GM12891 (cell line): Measurements from ENCODE around the gene P3H3.

ENCODE experiments used
- DNase-seq: peaks from one replicate; pipeline ENCODE4 v3.0.0; 2011; ENCODE audit warnings: low spot score; ENCODE audit not compliant: insufficient read length
- FAIRE-seq: peaks from 2 replicates; lab custom pipeline; 2011; peaks lifted over from hg19 to GRCh38; lab: Jason Lieb, UNC
- PAX5 ChIP-seq: IDR thresholded peaks from 2 replicates; pipeline ENCODE4 v1.6.1; 2011; ENCODE audit warnings: low read length, moderate library complexity, mild to moderate bottlenecking; ENCODE audit not compliant: insufficient read depth, severe bottlenecking
- POLR2A ChIP-seq: IDR thresholded peaks from 2 replicates; pipeline ENCODE4 v1.6.1; 2011; ENCODE audit warnings: low read depth, low read length, control low read depth
- POLR2AphosphoS5 ChIP-seq: IDR thresholded peaks from 2 replicates; pipeline ENCODE4 v1.6.1; 2011; ENCODE audit warnings: low read depth, low read length, control low read depth
- POU2F2 ChIP-seq: IDR thresholded peaks from 2 replicates; pipeline ENCODE4 v1.6.1; 2011; ENCODE audit warnings: low read depth, mild to moderate bottlenecking, control low read depth, low read length, moderate library complexity
- SPI1 ChIP-seq: IDR thresholded peaks from 2 replicates; pipeline ENCODE4 v1.6.1; 2011; ENCODE audit warnings: low read depth, low read length, control low read depth
- TAF1 ChIP-seq: IDR thresholded peaks from 2 replicates; pipeline ENCODE4 v1.6.1; 2011; ENCODE audit warnings: low read depth, low read length, control low read depth

Gene P3H3

DNA sequence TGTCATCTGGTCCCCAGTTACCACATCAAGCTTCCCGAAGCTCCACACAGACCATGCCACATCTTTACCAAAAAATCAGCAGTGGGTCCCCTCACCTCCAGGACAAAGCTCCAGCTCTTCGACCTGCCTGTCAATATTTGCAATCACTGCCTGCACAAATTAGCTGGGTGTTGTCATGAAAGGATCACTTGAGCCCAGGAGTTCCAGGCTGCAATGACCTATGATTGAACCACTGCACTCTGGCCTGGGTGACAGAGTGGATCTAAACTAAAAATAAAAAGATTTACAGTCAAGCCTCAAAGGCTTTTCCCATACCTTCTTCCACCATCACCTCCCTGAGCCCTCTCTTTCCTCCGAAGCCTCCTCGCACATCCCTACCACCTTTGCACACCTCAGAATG lies 31.6 kb upstream of the P3H3 start:
- FAIRE-seq (no peak), DNase-seq (no peak)
- TF ChIP-seq SPI1: no peak
- TF ChIP-seq PAX5: no peak
- no peak for TF ChIP-seq POLR2A
- no peak for TF ChIP-seq POU2F2
- no peak for TF ChIP-seq TAF1
- TF ChIP-seq POLR2AphosphoS5: no peak

DNA sequence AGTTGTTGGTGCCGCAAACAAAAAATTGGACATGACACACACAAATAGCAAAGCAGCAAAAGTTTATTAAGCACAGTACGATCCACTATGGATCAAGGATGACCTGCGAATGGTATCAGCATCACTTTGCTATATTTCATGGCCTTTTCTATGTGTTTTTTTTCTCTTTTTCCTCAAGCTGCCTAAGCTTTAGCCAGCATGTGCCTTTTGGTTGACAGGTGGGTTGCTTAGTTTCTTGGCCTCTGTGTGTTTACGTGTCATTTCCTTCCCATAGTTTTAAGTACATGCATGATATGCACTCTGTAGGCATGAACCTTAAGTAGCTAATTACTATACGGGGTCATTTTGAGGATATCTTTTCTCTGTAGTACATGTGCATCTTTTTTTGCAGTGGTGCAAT lies 29.1 kb upstream of the P3H3 start:
- FAIRE-seq (no peak), DNase-seq (no peak)
- TF ChIP-seq POU2F2 (no peak), TAF1 (no peak), POLR2A (no peak)

DNA sequence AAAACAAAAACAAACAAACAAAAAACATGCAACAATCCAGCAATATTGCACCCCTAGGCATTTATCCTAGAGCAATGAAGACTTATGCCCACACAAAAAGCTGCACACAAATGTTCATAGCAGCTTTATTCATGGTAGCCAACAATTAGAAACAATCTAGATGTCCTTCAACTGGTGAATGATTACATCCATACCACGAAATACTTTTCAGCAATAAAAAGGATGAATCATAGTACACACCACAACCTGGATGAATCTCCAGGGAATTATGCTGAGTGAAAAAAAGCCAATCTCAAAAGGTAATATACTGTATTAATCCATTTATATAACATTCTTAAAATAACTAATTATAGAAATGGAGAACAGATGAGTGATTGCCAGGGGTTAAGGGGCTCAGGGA lies 21.0 kb upstream of the P3H3 start:
- FAIRE-seq (no peak), DNase-seq (no peak)
- TF ChIP-seq POU2F2: no peak
- TF ChIP-seq POLR2A: no peak
- TF ChIP-seq POLR2AphosphoS5: no peak
- no peak for TF ChIP-seq TAF1
- TF ChIP-seq SPI1: no peak
- TF ChIP-seq PAX5: no peak

GRCh38 chr12:6809056-6809455 lies 19.2 kb upstream of the P3H3 start:
- TF ChIP-seq TAF1: no peak
- TF ChIP-seq POLR2AphosphoS5: no peak
- TF ChIP-seq SPI1: no peak
- no peak for TF ChIP-seq POU2F2
- no peak for TF ChIP-seq POLR2A
- TF ChIP-seq PAX5: no peak
- DNase-seq: no peak
- no peak for FAIRE-seq

DNA sequence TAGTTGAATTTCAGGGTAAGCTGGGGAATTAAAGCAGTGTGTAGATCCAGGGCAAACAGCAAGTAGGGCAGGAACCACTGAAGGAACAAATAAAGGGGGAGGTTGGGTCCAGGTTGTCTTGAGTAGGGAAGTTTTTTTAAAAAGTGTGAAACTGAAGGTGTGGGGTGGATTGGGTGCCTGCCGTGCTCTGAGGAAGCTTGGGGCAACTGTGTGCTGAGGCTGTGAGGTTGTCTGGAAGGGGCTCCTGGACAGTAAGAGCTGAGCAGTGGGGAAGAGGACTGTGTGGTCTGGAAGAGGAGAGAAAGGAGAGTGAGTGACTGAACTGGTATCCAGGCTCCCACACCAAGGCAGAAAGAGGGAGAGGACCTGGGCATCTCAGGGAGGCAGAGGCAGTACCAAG lies 17.4 kb upstream of the P3H3 start:
- TF ChIP-seq TAF1: no peak
- no peak for TF ChIP-seq POU2F2
- TF ChIP-seq POLR2A: no peak
- no peak for TF ChIP-seq SPI1
- no peak for DNase-seq
- FAIRE-seq: no peak

DNA sequence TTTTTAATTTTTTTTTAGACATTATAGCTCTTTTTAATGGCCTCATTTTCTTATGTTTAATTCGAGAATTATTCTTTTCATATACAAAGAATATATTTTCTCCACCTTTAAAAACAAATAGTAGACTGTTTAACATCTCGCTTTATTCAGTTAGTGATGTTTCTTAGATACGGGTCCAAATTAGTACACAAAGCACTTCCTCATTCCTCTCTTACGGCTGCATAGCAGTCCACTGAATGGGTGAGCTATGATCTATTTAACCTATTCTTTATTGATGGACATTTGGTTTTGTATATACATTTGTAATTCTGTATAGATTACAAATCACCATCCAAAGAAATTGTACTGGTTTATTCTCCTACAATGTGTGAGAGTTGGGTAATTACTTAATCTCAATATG lies 14.8 kb upstream of the P3H3 start:
- TF ChIP-seq POLR2AphosphoS5 (no peak), SPI1 (peak; percentile 66)
- FAIRE-seq (no peak), DNase-seq (no peak)

DNA sequence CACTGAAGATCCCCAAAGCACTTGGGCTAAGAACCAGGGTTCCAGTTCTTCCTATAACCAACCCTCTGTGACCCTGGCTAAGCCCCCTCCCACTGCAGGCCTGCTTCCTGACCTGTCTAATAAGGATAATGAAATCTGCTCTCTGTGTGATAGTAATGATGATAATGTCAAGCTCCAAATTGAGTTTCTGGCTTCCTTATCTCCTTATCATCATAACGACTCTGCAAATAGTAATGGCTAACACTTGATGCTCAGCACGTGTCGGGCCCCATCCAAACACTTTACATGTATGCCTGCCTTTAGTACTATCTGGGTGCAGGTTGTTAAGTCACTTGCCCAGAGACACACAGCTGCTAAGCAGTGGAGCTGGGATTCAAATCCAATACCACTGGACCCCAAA lies 11.6 kb upstream of the P3H3 start:
- TF ChIP-seq POLR2A: no peak
- TF ChIP-seq PAX5: no peak
- TF ChIP-seq POU2F2: no peak
- TF ChIP-seq POLR2AphosphoS5: no peak
- TF ChIP-seq SPI1: no peak
- no peak for TF ChIP-seq TAF1
- no peak for DNase-seq
- FAIRE-seq: no peak

- no peak for DNase-seq
- TF ChIP-seq PAX5 (no peak), SPI1 (no peak), TAF1 (no peak), POU2F2 (no peak), POLR2AphosphoS5 (no peak), POLR2A (no peak)
- FAIRE-seq: no peak
These were observed 11.1 kb upstream of the P3H3 start for GRCh38 chr12:6817098-6817497.

DNA sequence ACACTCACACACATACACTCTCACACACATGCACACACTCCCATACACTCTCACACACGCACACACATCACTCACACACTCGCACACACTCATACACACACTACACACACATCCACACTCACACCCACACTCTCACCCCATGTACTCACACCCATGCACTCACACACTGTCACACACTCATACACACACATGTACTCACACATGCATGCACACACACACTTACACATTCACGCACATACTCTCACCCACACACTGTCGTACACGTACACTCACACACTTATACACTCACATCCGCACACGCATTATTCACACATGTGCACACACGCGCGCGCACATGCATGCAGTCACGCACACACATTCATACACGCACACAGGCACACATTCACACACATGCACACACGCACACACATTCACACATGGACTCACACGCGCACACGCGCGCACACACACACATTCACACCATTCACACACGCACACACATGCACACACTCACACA lies 10.5 kb upstream of the P3H3 start:
- peak; percentile 86 for FAIRE-seq
- TF ChIP-seq POLR2AphosphoS5: no peak
- TF ChIP-seq TAF1: no peak
- no peak for TF ChIP-seq SPI1
- no peak for TF ChIP-seq POLR2A
- TF ChIP-seq POU2F2: peak; percentile 19; the same call in 1 of the 2 replicates
- TF ChIP-seq PAX5: no peak

GRCh38 chr12:6818222-6818621 lies 10.0 kb upstream of the P3H3 start:
- DNase-seq (no peak), FAIRE-seq (no peak)
- TF ChIP-seq TAF1 (no peak), PAX5 (no peak), POLR2AphosphoS5 (no peak), POU2F2 (no peak)

More for the DNA sequence above, 10.5 kb upstream of the P3H3 start:
- no peak for DNase-seq

DNA sequence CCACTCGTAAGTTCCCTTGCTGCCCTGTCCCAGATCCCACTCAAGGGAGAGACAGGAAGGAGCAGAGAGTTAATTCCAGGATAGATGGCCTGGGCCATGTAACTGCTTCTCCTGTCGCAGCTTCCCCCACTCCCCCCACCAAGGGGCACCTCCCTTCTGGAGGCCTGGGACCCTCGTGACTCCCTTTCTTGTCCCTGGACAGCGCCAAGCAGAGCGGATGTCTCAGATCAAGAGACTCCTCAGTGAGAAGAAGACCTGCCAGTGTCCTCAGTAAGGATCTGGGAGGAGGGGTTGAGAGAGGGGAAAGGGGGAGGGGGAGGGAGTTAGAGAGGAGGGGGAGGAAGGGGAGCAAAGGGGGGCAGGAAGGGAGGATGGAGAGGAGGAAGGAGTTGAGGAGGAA lies 9.6 kb upstream of the P3H3 start:
- TF ChIP-seq POLR2AphosphoS5: no peak
- FAIRE-seq (no peak), DNase-seq (no peak)
